ENCODE results near the gene ARMH4. TPM values are rescaled to one million over a fixed set of nuclear protein-coding genes. Genes with fewer than 3 reads are reported as not detected.

Gene ARMH4
- 1.4 TPM in 1 of 2 replicates, not detected in the other for total RNA-seq

GRCh38 chr14:58152014-58152857 lies at the start of gene ARMH4:
TSS of gene ARMH4 (minus strand) at chr14:58152213. CDS start at chr14:58139358, 12,855 bp downstream.

GRCh38 chr14:58199726-58200479 lies 47.9 kb upstream of the ARMH4 start, which contains the start of gene ACTR10:
TSS of gene ACTR10 (plus strand) at chr14:58200149. CDS start at chr14:58200218, 69 bp downstream.

Other genes with a start within 250 kb of the ARMH4 start
- 29.2 and 35.7 TPM in 2 replicates for gene ACTR10, start 47.9 kb upstream of the ARMH4 start, total RNA-seq
- 75.7 and 99.0 TPM in 2 replicates for gene PSMA3, start 92.6 kb upstream of the ARMH4 start, total RNA-seq
- gene ARID4A, start 146.3 kb upstream of the ARMH4 start, total RNA-seq, result 4.3 and 5.5 TPM in 2 replicates
- not detected in 2 replicates for gene TOMM20L, start 243.7 kb upstream of the ARMH4 start, total RNA-seq

Measured in tracheal epithelial cell (primary cell).